Stimulated activated CD8-positive, alpha-beta memory T cell treated with anti-CD3 and anti-CD28 coated beads, Interleukin-12 subunit alpha, Interleukin-12 subunit beta, amount 100 ng/mL, for 4 hours (primary cell): ENCODE data around the gene ZNF446.
"Not testable (repeated sequence)": the region's sequence is repeated elsewhere in the genome, so short reads cannot be mapped to it uniquely, and the experiment has no call there.

Experiments
- DNase-seq: peaks from one replicate; pipeline ENCODE4 v3.0.0-alpha.2; 2020; ENCODE audit warnings: low read depth

ZNF446 gene

DNA sequence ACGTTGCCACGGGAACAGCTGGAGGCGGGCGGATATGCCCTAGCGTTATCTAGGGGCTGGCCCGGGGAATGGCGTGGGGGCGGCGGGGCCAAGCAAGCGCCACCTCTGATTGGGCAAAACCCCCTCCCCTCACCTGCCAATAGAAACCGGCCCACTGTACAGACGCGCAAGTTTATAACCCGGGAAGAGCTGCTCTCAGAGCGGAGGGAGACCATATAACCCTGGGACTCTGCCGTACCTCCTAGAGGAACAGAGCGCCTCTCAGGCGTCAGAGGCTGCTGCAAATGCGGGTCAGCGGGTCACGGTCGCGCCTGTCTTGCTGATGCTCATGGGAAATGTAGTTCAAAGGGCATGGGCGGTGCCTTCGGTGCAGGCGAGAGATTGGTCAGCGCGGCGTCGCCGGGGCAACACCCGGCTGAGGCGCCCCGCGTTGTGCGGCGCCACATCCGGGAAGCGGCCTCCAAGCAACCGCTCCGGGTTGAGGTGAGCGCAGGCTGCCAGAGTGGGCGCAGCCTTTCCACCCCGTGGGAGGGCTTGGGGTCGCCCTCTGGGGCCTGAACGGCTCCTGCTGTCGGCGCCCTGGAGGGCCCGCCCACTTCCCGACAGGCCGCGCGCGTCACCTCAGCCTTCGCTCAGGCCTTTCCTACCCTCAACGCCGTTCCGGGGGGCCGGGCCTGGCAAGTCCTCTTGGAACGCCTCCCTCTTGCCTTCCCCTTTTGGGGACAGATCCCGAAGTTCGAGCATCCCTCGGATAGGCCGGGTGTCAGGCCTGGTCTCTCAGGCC, at the start of gene ZNF446:
TSS of gene ZNF446 (plus strand) at position 639 of the 784 bp plus-strand sequence. CDS start 867 bp downstream, outside the sequence.
- peak; percentile 92 for DNase-seq

DNA sequence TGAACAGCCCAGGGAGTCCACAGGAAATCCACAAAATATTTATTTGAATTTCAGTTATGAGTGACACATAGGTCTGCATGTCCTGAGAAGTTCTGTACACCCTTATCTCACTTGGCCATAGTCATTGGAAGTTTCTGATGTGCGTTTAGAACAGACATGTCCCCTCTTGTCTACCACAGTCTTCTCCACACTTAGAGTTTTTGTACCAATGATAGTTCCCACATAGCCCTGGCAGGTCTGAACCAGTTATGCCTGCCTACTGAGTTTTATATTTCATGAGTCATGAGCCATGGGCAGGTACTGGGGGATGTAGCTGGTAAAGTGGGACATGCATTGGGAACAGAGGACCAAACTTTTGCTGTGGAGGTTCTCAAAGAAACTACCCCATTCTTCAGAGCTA, 47.5 kb upstream of the ZNF446 start:
- no peak for DNase-seq

DNA sequence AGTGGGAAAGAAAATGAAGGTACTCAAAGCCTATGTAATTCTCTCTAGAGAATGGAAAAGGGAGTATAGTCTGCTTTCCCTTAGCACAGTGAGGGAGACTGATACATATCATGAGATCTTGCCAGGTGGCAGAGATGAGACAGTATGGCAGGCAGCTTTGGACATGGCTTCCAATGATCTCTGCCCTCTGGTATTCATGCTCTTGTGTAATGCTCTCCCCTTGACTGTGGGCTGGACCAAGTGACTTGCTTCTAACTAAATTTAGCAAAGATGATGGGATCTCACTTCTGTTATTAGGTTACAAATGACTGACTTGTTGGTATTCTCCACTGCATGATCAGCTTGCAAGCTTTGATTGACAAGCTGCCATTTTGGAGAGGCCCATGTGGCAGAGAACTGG, 46.4 kb upstream of the ZNF446 start:
- DNase-seq = no peak

GRCh38 chr19:58434217-58434616, 41.9 kb upstream of the ZNF446 start:
- no peak for DNase-seq

DNA sequence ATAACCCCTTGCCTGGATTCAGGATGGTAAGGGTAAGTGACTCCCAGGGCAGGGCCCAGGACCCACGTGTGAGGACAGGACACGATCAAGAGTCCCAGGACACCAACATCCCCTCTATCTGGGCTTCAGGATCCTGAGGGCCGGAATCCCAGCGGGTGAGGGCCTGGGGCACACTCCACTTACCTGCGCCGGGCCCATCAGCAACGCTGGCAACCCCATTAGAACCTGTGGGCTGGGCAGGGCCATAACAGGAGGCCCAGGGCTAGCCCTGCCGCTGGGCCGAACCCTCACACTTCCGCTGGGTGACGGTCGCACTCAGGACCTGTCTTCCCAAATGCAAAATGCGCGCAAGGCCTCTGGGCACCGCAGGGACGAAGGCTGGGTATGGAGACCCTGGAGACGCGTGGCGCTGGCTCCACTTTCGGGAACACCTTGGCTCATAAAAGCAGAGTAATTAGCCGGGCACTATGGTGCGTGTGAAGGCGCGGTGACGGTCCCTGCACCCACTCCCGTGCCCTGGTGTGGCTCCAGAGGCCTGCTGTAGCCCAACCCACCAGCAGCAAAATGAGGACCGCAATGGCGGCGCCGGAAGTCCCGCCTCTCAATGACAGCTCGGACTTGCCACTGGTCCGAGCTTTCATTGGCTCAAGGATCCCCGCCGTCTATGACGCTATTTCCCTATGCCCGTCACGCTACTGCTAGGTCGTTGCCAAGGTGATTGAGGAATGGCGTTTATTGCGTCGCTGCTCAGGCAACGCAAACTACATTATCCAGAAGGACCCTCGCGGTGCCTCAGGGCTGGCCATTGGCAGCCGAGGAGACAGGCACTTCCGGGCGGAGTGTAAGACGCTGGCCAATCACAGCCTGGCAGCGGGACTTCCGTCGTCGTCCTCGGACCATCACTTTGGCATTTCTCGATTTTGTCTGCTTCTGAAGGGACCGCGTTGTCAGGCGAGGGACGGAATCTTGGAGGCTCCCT, 36.3 kb upstream of the ZNF446 start, which contains the start of gene ZNF132:
TSS of gene ZNF132 (minus strand) at position 578 of the 979 bp plus-strand sequence. CDS start at position 246, 332 bp downstream.
- peak; percentile 86 for DNase-seq

GRCh38 chr19:58440556-58440955, 35.6 kb upstream of the ZNF446 start:
- no peak for DNase-seq

DNA sequence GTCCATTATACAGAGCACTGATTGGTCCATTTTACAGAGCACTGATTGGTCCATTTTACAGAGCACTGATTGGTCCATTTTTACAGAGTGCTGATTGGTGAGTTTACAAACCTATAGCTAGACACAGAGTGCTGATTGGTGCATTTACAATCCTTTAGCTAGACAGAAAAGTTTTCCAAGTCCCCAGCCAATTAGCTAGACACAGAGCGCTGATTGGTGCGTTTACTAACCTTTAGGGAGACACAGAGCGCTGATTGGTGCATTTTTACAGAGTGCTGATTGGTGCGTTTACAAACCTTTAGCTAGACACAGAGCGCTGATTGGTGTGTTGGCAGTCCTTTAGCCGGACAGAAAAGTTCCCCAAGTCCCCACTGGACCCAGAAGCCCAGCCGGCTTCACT, 33.2 kb upstream of the ZNF446 start:
- not testable (repeated sequence) for DNase-seq

DNA sequence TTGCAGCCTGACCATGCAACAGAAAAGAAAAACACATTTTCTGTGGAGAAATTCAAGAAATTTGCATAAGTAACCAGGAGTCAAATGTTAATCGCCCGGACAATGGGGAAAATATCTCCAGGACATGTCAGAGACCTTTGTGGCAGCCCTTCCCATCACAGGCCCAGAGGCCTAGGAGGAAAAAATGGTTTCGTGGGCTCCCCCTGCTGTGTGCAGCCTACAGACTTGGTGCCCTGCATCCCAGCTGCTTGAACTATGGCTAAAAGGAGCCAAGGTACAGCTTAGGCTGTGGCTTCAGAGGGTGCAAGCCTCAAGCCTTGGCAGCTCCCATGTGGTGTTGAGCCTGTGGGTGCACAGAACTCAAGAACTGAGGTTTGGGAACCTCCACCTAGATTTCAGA, 27.3 kb upstream of the ZNF446 start:
- not testable (repeated sequence) for DNase-seq

DNA sequence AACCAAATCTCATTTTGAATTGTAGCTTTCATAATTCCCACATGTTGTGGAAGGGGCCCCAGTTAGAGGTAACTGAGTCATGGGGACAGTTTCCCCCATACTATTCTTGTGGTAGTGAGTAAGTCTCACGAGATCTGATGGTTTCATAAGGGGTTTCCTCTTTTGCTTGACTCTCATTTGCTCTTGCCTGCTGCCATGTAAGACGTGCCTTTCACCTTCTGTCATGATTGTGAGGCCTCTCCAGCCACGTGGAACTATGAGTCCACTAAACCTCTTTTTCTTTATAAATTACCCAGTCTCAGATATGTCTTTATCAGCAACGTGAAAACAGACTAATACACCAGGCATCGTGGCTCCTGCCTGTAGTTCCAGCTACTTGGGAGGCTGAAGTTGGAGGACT, 26.2 kb upstream of the ZNF446 start:
- DNase-seq = not testable (repeated sequence)

DNA sequence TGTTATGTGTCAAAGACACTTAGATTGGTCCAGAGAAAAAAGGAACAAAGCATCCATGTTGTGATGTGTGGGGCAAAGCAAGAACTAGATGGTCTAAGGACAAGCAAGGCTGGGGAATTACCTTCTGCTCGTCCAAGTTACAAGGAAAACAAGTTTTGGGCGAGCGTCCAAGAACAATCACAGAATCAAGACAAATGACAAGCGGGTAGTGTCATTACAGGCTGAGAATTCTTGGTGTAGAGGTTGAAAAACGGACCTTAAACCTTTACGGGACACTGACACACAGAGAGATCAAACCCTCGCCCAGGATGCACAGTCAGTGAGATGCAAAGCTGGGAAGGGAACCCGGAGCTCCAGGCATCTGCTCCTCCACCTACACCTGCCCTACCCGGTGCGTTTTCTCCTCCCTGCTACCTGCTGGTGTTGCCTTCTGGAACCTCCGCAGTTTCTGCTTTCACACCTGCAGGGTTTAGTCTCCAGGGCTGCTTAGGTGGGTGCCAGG, 25.2 kb upstream of the ZNF446 start:
- DNase-seq = no peak

- peak; percentile 94 for DNase-seq
Measured at GRCh38 chr19:58451358-58452101, 24.6 kb upstream of the ZNF446 start, which contains the start of gene ZNF324B. Gene ZNF324B (plus strand): TSS chr19:58451622. CDS start chr19:58453702, 2,080 bp downstream.

DNA sequence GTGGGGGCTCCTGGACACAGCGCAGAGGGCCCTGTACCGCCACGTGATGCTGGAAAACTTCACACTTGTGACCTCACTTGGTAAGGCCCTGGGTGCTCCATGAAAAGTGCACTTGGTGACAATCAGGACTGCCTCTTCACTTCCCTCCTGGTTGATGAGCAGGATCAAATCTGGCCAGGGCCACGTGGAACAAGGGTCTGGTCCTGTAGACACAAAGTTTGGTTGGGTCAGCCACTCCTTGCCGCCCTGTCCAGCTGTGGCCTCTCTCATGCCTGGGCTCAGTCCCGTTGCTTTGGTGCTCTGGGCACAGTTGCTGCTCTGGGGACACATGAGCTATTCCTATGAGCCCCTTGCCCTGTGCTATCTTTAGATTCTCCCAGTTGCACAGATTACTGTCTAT, 22.4 kb upstream of the ZNF446 start:
- DNase-seq = no peak

DNA sequence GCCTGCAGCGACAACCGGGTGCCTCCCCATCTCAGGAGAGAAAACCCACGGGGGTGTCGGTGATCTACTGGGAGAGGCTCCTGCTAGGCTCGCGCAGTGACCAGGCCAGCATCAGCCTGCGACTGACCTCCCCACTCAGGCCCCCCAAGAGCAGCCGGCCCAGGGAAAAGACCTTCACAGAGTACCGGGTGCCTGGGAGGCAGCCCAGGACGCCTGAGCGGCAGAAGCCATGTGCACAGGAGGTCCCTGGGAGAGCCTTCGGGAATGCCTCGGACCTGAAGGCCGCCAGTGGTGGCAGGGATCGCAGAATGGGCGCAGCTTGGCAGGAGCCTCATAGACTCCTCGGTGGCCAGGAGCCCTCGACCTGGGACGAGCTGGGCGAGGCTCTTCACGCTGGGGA, 20.8 kb upstream of the ZNF446 start:
- DNase-seq = no peak

DNA sequence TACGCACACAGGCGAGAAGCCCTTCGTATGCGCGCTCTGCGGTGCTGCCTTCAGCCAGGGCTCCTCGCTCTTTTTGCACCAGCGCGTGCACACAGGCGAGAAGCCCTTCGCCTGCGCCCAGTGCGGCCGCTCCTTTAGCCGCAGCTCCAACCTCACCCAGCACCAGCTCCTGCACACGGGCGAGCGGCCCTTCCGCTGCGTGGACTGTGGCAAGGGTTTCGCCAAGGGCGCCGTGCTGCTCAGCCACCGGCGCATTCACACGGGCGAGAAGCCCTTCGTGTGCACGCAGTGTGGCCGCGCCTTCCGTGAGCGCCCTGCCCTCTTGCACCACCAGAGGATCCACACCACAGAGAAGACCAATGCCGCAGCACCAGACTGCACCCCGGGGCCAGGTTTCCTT, 20.0 kb upstream of the ZNF446 start:
- no peak for DNase-seq

GRCh38 chr19:58460039-58460438, 16.1 kb upstream of the ZNF446 start:
- no peak for DNase-seq

DNA sequence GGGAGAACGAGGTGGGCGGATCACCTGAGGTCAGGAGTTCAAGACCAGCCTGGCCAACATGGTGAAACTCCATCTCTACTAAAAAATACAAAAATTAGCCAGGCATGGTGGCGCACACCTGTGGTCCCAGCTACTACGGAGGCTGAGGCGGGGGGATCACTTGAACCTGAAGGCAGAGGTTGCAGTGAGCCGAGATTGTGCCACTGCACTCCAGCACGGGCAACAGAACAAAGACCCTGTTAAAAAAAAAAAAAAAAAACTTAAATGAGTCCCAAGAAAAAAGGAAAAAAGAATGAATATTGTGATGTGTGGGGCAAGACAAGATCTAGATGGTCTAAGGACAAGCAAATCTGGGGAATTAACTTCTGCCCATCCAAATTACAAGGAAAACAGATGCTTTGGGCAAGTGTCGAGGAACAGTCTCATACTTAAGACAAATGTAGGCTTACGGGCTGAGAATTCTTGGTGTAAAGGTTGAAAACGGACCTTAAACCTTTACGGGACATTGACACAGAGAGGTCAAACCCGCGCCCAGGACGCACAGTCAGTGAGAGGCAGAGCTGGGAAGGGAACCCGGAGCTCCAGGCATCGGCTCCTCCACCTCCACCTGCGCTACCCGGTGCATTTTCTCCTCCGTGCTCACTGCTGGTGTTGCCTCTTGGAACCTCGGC, 9.9 kb upstream of the ZNF446 start:
- DNase-seq = no peak

GRCh38 chr19:58466760-58467589, 9.2 kb upstream of the ZNF446 start, which contains the start of gene ZNF324:
Gene ZNF324 (plus strand): TSS chr19:58467080. CDS start chr19:58469186, 2,106 bp downstream.
- DNase-seq = peak; percentile 96

DNA sequence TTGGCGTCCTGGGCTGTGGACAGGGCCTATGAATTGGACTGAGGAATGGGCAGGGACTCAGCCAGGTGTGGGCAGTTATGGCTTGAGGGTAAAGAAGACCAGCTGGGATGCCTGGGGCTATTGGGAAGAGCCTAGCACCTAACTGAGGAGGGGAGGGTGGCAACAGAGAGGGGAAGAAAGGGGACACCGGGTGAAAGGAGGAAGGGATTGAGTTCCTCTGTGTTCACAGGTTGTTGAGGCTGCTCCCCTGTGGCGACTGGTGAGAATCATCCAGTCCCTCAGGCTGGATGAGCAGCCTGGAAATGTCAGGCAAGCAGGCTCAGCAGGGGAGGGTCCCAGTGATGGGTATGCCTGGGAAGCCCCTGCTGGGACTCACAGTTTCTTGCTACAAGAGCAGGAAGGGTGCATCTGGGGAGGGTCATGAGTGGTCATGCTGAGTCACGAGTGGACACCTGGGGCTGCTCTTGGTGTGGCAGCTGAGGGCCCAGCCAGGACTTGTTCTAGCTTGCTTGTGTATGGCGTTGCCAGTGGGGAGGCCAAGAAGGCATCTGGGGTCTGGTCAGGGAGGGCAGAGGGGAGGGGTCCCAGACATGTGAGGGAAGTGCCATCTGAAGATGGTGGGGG, 7.8 kb upstream of the ZNF446 start:
- DNase-seq = no peak

- DNase-seq = no peak
Measured at GRCh38 chr19:58469241-58470013, 6.7 kb upstream of the ZNF446 start.
